GM12864 (cell line): Measurements from ENCODE around the gene TMCO4.

Source experiments
- DNase-seq: peaks from one replicate; pipeline ENCODE4 v3.0.0-alpha.2; 2011; ENCODE audit warnings: low read depth
- H3K4me3 ChIP-seq: 2 replicates; pipeline ENCODE4 v1.5.1; 2011; ENCODE audit warnings: mild to moderate bottlenecking, low read depth, low read length, control low read depth
- CTCF ChIP-seq: IDR thresholded peaks from 2 replicates; pipeline ENCODE4 v1.5.1; 2011; ENCODE audit warnings: low read depth, mild to moderate bottlenecking, moderate library complexity, low read length, control low read depth, inconsistent platforms; ENCODE audit errors: missing control alignments

TMCO4 gene

GRCh38 chr1:19654886-19655717, 144.6 kb downstream of the TMCO4 start:
- TF ChIP-seq CTCF: no peak
- no peak for DNase-seq
- H3K4me3 ChIP-seq: no peak overlapping the region

GRCh38 chr1:19654386-19654785, 145.3 kb downstream of the TMCO4 start:
- no peak for TF ChIP-seq CTCF
- no peak overlapping the region for H3K4me3 ChIP-seq
- DNase-seq: no peak

GRCh38 chr1:19651141-19651737, 148.5 kb downstream of the TMCO4 start:
- H3K4me3 ChIP-seq: no peak overlapping the region
- peak; percentile 75 for TF ChIP-seq CTCF
- no peak for DNase-seq

- no peak for TF ChIP-seq CTCF
- DNase-seq: no peak
- H3K4me3 ChIP-seq: no peak overlapping the region
Measured at GRCh38 chr1:19650416-19651140, 149.1 kb downstream of the TMCO4 start.

GRCh38 chr1:19648689-19649088, 151.0 kb downstream of the TMCO4 start:
- peak; percentile 17 for TF ChIP-seq CTCF
- no peak for DNase-seq
- H3K4me3 ChIP-seq: no peak overlapping the region

- DNase-seq: no peak
- no peak overlapping the region for H3K4me3 ChIP-seq
- no peak for TF ChIP-seq CTCF
Measured at GRCh38 chr1:19648239-19648638, 151.5 kb downstream of the TMCO4 start.
